Measurements from ENCODE around the gene CA5A.

The CA5A gene

DNA sequence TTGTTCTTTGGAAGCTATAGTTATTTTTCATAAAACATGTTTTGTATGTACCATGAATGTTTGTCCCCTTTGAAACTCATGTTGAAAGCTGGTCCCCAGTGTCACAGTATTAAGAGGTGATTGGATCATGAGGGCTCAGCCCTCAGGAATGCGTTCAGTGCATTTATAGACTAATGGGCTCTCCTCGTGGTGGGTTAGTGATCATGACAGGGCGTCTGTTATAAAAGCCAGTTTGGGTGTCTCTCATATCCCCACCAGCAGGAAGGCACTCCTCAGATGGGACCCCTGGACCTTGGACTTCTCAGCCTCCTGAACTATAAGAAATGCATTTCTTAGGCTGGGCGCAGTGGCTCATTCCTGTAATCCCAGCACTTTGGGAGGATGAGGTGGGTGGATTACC, 25.3 kb upstream of the CA5A start:
- no peak for DNase-seq

DNA sequence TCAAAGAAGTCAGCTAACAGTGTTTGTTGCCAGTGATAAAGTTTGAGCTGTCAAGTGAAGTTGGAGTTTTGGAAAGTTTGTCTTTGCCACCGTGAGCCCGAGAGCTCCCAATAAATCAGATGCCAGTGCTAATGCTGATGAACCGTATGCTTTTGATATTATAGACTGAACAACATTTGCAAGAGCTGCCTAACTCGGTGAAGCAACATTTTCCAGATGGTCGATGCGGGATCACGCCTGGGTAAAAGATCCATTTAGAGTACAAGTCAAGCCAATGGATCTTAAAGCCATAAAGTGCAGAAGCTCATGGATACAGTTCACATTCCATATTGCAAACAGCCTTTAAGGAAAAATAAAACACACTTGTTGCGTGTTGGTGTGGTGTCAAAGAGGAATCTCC, 24.5 kb upstream of the CA5A start:
- DNase-seq: no peak

- DNase-seq: no peak
Measured at GRCh38 chr16:87960296-87960695, 24.0 kb upstream of the CA5A start.

DNA sequence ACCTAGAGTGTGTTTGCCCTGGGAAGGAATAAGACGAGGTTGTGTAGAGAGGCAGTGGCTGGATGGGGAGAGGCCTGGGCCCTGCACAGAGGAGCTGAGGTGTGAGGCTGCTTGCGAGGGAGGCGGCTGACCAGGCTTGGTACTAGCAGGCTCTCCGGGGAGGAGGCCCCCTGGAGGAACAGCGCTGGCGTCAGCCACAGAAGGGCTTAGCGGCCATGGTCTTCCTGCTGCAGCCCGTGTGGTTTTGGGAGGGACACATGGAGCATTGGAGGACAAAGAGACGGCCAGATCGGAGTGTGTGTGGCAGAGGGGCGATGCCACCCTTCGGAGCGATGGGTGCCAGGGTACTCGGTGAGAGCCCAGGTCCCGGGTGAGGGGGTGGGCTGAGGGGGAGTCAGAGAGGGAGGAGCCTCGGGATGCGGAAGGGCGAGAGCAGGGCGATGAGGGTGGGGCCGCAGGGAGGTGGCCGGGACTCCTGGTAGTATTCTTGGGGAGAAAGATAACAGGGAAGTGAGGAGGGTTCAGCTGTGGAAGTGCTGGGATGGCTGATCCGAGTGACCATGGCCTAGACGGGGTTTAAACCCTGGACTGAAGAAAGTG, 23.2 kb upstream of the CA5A start:
- DNase-seq: no peak

DNA sequence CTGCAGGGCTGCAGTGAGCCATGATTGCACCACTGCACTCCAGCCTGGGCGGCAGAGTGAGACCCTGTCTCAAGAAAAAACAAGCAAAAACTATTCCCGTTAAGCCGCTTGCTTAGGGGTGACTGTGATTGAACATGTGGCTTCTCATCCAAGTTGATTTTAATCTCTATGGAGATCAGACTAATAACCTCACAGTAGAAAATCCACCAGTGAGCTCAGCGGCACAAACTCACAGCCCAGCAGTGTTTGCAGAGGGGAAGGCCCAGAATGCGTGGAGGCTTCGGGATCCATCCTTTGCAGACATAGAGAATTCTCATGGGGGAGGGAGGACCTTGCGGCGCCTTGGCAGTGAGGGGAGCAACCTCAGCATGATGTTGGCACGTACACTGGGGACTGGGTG, 22.3 kb upstream of the CA5A start:
- DNase-seq: no peak

GRCh38 chr16:87957296-87958094, 21.2 kb upstream of the CA5A start:
- no peak for DNase-seq

DNA sequence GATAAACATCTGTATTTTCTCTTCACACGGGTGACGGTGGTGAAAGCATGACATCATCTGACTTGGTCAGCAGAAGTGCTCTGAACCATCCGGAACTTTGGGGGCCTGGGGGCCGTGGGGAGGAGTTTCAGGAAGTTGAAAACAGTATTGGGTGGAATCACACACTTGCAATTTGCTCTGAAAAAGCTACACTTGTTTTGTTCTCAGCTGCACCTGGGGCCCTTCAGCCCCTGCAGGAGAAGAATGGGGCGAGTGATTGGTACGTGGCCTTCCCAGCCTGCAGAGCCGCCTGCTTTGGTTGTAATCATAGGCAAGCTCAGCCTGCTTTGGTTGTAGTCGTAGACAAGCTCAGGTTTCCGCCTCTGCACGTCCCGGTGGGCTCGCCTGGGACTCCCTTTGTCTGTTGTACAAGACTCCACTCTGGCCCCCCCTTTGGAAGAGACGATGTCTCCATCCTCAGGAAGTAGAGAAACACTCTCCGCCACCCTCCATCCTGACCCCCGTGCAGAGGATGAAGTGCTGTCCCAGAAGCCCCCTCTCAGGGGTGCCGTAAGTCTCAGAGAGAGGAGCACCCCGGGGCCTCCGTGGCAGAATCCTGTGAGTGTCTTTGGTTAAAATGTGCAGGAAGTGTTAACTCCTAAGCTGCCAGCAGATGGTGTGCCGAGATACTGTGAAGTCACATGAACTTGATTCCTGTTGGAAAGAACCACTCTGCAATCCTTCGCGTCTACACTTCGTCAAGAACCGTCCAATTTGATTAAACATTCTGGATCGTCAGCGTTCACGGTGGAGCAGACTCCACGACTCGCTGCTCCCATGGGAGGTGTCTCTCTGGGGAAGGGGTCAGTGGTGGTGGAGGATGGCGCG, 20.3 kb upstream of the CA5A start:
- peak; percentile 76 for DNase-seq

DNA sequence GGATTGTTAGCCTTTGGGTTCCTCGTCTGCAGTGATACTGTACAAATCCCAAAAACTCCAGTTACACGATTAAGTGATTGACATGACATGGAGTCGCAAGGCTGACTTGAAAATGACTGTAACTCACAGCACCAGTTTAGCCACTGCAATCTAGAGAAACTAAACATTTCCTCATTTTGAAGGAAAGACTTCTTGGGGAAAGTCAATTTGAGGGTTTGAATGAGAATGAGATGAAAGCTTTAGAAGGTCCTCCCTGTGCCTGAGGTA, 19.7 kb upstream of the CA5A start:
- no peak for DNase-seq

DNA sequence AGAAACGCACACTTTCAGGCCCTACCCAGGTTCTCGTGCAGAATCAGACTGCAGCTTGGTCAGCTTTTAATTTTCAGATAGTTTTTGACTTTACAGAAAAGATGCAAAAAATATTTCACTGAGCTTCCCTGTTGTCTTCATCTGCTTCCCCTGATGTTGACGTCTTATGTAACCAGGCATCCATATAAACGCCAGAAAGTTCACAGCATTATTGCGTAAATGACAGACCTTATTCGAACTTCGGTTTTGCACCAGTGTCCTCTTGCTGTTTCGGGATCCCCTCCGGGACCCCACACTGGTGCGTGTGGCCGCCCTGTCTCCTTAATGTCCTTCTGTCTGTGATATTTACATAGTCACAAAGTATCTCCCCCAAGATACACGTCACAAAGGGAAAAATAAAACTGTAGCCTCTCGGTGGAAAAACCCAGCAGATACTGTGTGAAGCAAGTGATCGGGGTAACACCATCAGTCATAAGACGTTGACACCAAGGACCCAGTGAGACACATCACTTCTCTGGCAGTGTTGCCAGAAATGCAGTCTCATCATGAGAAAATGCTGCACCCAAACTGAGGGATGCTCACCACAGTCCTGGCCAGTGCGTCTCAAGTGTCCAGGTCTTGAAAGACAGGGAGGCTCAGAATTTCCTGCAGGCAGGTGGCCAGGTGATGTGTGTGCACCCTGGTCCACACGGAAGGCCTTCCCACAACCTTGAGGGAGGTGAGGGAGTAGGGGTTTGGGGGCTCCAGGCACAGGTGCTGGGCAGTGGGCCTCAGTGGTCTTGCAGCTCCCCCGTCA, 19.2 kb upstream of the CA5A start:
- DNase-seq: no peak

DNA sequence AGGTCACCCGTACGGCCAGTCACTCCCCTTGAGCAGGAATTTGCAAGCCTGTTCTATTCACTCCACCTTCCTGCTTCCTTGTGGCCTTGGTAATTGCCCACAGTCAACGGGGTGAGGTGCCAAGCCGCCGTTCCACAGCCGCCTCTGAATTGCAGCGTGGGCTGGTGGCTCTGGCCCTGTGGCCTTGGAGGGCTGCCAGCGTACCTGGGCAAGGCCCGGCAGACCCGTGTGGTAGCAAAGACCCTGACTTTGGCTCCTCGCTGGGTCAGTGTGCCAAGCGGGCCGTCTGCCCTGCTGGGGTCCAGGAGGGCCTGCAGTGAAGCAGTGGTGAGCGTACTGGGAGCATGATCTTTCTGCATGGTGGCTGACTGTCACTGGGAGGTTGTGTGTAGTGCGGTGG, 18.5 kb upstream of the CA5A start:
- no peak for DNase-seq

- DNase-seq: no peak
Measured at GRCh38 chr16:87954361-87954760, 18.0 kb upstream of the CA5A start.

DNA sequence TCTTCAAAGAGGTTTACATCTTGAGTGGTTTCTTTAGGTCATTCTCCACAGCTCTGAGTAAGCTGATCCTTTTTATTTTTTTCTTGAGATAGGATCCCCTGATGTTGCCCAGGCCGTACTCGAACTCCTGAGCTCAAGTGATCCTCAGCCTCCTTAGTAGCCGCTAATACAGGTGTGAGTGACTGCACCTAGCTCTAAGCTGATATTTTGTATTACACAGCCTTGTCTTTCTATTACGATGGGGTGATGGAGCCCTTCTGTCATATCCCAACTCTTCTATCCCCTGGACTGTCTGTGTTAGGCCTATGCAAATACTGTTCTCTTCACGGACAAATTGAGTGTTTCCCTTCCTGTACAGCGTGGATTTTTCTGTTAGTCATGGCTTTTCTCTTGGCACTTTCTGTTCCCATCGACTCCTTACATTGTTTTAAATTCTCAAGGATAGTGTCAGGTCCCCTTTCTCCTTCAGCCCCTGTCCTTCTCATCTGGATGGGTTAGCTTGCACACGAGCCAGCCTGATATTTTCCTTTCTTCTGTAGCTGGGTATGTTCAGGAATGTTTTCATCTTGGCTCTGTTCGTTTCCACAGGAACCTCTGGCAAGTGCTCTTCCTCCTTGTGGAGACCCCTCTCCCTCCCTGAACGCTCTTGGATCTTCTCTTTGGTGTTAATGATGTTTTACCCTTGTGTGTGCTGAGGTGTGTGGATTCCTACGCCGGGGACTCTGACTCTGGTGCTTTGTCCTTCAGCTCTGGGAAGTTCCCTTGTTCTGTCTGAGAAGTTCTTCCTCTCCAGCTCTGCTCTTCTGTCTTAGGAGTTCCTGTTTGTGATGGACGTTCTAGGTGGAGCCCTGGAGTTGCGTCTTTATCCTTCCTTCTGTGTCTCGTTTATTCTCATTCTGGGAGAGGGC, 17.2 kb upstream of the CA5A start:
- DNase-seq: no peak

DNA sequence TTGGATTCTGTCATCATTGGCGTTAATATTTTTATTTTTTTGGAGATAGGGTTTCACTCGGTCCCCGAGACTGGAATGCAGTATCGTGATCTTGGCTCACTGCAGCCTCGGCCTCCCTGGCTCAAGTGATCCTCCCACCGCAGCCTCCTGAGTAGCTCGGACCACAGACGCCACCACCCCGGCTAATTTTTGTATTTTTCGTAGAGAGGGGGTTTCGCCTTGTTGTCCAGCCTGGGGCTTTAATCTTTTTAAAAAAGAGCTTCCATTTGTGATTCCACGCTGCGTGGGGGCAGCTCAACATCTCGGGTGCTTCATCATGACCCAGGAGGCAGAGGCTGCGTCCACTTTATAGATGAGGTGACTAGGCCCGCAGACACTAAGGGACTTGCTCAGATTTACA, 16.4 kb upstream of the CA5A start:
- DNase-seq: no peak

GRCh38 chr16:87951552-87952538, 15.5 kb upstream of the CA5A start:
- DNase-seq: no peak

DNA sequence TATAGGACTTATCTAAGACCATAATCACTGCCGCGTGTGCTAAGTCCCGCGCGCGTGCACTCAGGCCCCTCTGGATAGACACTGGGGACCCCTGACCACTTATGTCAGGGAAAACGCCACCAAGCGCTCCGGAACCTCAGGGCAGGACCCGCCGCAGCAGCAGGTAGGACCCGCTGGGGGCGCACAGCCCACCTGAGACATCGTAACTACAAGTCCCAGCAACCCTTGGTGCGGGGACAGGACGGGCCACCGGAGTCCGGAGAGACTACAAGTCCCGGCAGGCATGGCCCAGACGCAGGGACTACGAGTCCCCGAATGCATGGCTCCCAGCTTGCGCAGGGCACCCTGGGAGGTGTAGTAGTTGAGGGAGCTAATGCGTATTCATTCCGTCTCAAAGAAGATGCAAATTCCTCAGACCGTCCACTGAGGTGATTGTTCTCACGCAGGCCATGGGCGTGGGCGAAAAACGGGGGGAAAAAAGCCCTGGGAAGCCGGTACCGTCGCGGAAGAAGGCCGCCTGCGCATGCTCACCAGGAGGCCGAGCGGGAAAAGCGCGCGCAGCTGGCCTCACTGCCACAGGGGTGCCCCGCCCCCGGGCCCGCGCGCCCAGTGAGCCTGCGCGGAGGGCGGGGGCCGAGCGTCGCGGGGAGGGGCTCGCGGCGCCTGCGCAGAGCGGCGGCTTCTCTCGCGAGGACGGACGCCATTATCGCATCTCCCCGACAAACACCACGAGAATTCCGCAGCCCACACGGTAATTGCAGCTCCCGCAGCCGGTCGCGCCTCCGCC, 14.6 kb upstream of the CA5A start, which contains the start of gene BANP:
Gene BANP, plus strand, starts transcription at position 670 of the 787 bp plus-strand sequence. CDS start 23,682 bp downstream, outside the sequence.
- DNase-seq: peak; percentile 98

- no peak for DNase-seq
Measured at GRCh38 chr16:87949071-87949744, 12.9 kb upstream of the CA5A start.

GRCh38 chr16:87948735-87949070, 12.4 kb upstream of the CA5A start:
- no peak for DNase-seq

GRCh38 chr16:87948119-87948545, 11.8 kb upstream of the CA5A start:
- no peak for DNase-seq

All from right hindlimb (tissue), 1 donor.